ENCODE results near the gene SAPCD2. TPM values are rescaled to one million over a fixed set of nuclear protein-coding genes. Genes with fewer than 3 reads are reported as not detected.

The SAPCD2 gene
- total RNA-seq, 2 donors from 2014 or later, result 0.27 to 0.39 TPM

- Mint-ChIP-seq H3K27me3 (no peaks in the 10 kb centered on the region), H3K4me3 (no peak overlapping the region), H3K4me1 (peaks cover 11% of the 10 kb centered on the region), H3K27ac (no peak overlapping the region), H3K36me3 (ENCODE audit: low read depth) (no peaks in the 10 kb centered on the region)
- no peaks in the 10 kb centered on the region for H3K9me3 ChIP-seq (ENCODE audit: control insufficient read depth, low read length, poor library complexity, severe bottlenecking)
- ATAC-seq, result no peak
- DNase-seq, result no peak
Measured at GRCh38 chr9:137110911-137111787, 40.8 kb upstream of the SAPCD2 start.

- Mint-ChIP-seq H3K36me3 (ENCODE audit: low read depth) (no peaks in the 10 kb centered on the region), H3K27ac (no peak overlapping the region), H3K27me3 (no peaks in the 10 kb centered on the region), H3K4me3 (no peak overlapping the region), H3K4me1 (peaks cover 11% of the 10 kb centered on the region)
- no peaks in the 10 kb centered on the region for H3K9me3 ChIP-seq (ENCODE audit: control insufficient read depth, low read length, poor library complexity, severe bottlenecking)
- ATAC-seq (no peak), DNase-seq (no peak)
Measured at GRCh38 chr9:137110147-137110910, 40.0 kb upstream of the SAPCD2 start.

GRCh38 chr9:137109250-137110146 is 39.1 kb upstream of the SAPCD2 start:
- H3K4me1 Mint-ChIP-seq, result peaks cover 11% of the 10 kb centered on the region
- ATAC-seq, result no peak

GRCh38 chr9:137108608-137109249 is 38.4 kb upstream of the SAPCD2 start:
- Mint-ChIP-seq H3K27me3 (no peaks in the 10 kb centered on the region), H3K27ac (no peak overlapping the region), H3K4me1 (peaks cover 11% of the 10 kb centered on the region), H3K4me3 (no peak overlapping the region), H3K36me3 (ENCODE audit: low read depth) (no peaks in the 10 kb centered on the region)
- ATAC-seq (no peak), DNase-seq (no peak)
- H3K9me3 ChIP-seq (ENCODE audit: control insufficient read depth, low read length, poor library complexity, severe bottlenecking), result no peaks in the 10 kb centered on the region

More at GRCh38 chr9:137109250-137110146, 39.1 kb upstream of the SAPCD2 start:
- no peaks in the 10 kb centered on the region for H3K27me3 Mint-ChIP-seq
- H3K36me3 Mint-ChIP-seq (ENCODE audit: low read depth), result no peaks in the 10 kb centered on the region
- H3K4me3 Mint-ChIP-seq, result no peak overlapping the region
- no peak overlapping the region for H3K27ac Mint-ChIP-seq
- no peaks in the 10 kb centered on the region for H3K9me3 ChIP-seq (ENCODE audit: control insufficient read depth, low read length, poor library complexity, severe bottlenecking)
- no peak for DNase-seq

- no peak for ATAC-seq
- H3K27me3 Mint-ChIP-seq, result no peaks in the 10 kb centered on the region
- H3K27ac Mint-ChIP-seq, result no peak overlapping the region
- peaks cover 5% of the 10 kb centered on the region for H3K4me1 Mint-ChIP-seq
- no peaks in the 10 kb centered on the region for H3K9me3 ChIP-seq (ENCODE audit: control insufficient read depth, low read length, poor library complexity, severe bottlenecking)
- DNase-seq, result no peak
- H3K36me3 Mint-ChIP-seq (ENCODE audit: low read depth), result no peaks in the 10 kb centered on the region
- H3K4me3 Mint-ChIP-seq, result no peak overlapping the region
Measured at GRCh38 chr9:137107982-137108381, 37.6 kb upstream of the SAPCD2 start.

GRCh38 chr9:137107312-137107921 is 37.1 kb upstream of the SAPCD2 start:
- Mint-ChIP-seq H3K4me1 (peaks cover 3% of the 10 kb centered on the region), H3K36me3 (ENCODE audit: low read depth) (no peaks in the 10 kb centered on the region), H3K27me3 (no peaks in the 10 kb centered on the region), H3K4me3 (no peak overlapping the region), H3K27ac (no peak overlapping the region)
- H3K9me3 ChIP-seq (ENCODE audit: control insufficient read depth, low read length, poor library complexity, severe bottlenecking), result no peaks in the 10 kb centered on the region
- no peak for DNase-seq
- ATAC-seq, result no peak

- peaks cover 3% of the 10 kb centered on the region for H3K4me1 Mint-ChIP-seq
- no peaks in the 10 kb centered on the region for H3K27me3 Mint-ChIP-seq
- H3K27ac Mint-ChIP-seq, result no peak overlapping the region
- H3K9me3 ChIP-seq (ENCODE audit: control insufficient read depth, low read length, poor library complexity, severe bottlenecking), result no peaks in the 10 kb centered on the region
- H3K4me3 Mint-ChIP-seq, result no peak overlapping the region
- DNase-seq, result no peak
- H3K36me3 Mint-ChIP-seq (ENCODE audit: low read depth), result no peaks in the 10 kb centered on the region
- ATAC-seq, result no peak
Measured at GRCh38 chr9:137106662-137107250, 36.4 kb upstream of the SAPCD2 start.

GRCh38 chr9:137105814-137106661 is 35.7 kb upstream of the SAPCD2 start:
- ATAC-seq, result no peak
- DNase-seq, result no peak
- Mint-ChIP-seq H3K36me3 (ENCODE audit: low read depth) (no peaks in the 10 kb centered on the region), H3K4me3 (no peak overlapping the region), H3K27ac (no peak overlapping the region), H3K27me3 (no peaks in the 10 kb centered on the region), H3K4me1 (peaks cover 3% of the 10 kb centered on the region)
- no peaks in the 10 kb centered on the region for H3K9me3 ChIP-seq (ENCODE audit: control insufficient read depth, low read length, poor library complexity, severe bottlenecking)

- DNase-seq, result no peak
- Mint-ChIP-seq H3K27ac (no peak overlapping the region), H3K4me1 (peaks cover 3% of the 10 kb centered on the region), H3K27me3 (no peaks in the 10 kb centered on the region), H3K36me3 (ENCODE audit: low read depth) (no peaks in the 10 kb centered on the region), H3K4me3 (no peak overlapping the region)
- no peak for ATAC-seq
- H3K9me3 ChIP-seq (ENCODE audit: control insufficient read depth, low read length, poor library complexity, severe bottlenecking), result no peaks in the 10 kb centered on the region
Measured at GRCh38 chr9:137103206-137103999, 33.0 kb upstream of the SAPCD2 start.

GRCh38 chr9:137099231-137099630 is 28.9 kb upstream of the SAPCD2 start:
- Mint-ChIP-seq H3K27me3 (no peaks in the 10 kb centered on the region), H3K27ac (no peak overlapping the region), H3K4me3 (no peak overlapping the region), H3K36me3 (ENCODE audit: low read depth) (no peaks in the 10 kb centered on the region), H3K4me1 (peaks cover 17% of the 10 kb centered on the region)
- no peaks in the 10 kb centered on the region for H3K9me3 ChIP-seq (ENCODE audit: control insufficient read depth, low read length, poor library complexity, severe bottlenecking)
- DNase-seq (no peak), ATAC-seq (no peak)

All from T-helper 17 cell (primary cell).